HepG2 (cell line): ENCODE data around the gene CCDC192. TPM values are rescaled to one million over a fixed set of nuclear protein-coding genes. Genes with fewer than 3 reads are reported as not detected.

ENCODE experiments used
- ATAC-seq: fragments of 200-7000 bp; cut with Tn5 transposase; 3 replicates; pipeline ENCODE4 v1.9.1; 2020; ENCODE audit warnings: mild to moderate bottlenecking, moderate library complexity
- BruUV-seq: library from RNA; stranded (reverse); fragments of 400-500 nt; replicated peaks from 2 replicates; lab custom pipeline; 2021; lab: Mats Ljungman, UMichigan
- CTCF ChIA-PET: fragments of 300-600 bp; formaldehyde crosslinking; extraction: SDS; loops from one replicate; lab custom pipeline; 2021; ENCODE audit warnings: low total read pairs, inconsistent platforms, low intra/inter-chr PET ratio; lab: Yijun Ruan, JAX
- POLR2A ChIA-PET: fragments of 350-600 bp; sonication (Branson Sonifier 250); formaldehyde crosslinking; loops from one replicate; lab custom pipeline; 2020; ENCODE audit warnings: antibody characterized with exemption, inconsistent platforms; lab: Yijun Ruan, JAX
- DNase-seq: peaks from one replicate; pipeline ENCODE4 v3.0.0-alpha.2; 2015; ENCODE audit warnings: low spot score
- FAIRE-seq: peaks from 3 replicates; lab custom pipeline; 2011; peaks lifted over from hg19 to GRCh38; lab: Jason Lieb, UNC
- H2AFZ ChIP-seq: one replicate; pipeline ENCODE4 v1.6.1; 2011; ENCODE audit warnings: low read length, inconsistent platforms
- H3K27ac ChIP-seq: fragments of 300-600 bp; 3 replicates; pipeline ENCODE4 v1.8.0; 2011; ENCODE audit warnings: mixed run types, mild to moderate bottlenecking, mixed read lengths, low read length, inconsistent platforms; ENCODE audit not compliant: insufficient read depth; ENCODE audit errors: extremely low read length
- H3K27me3 ChIP-seq, 2 experiments: fragments of 200-600 bp in 1 of 2; 2 replicates in 1 of 2; 3 replicates in 1 of 2; pipeline versions ENCODE4 v1.6.0 to v1.8.0; 2011; ENCODE audit warnings: low read length in 2 of 2, mild to moderate bottlenecking in 2 of 2, moderate library complexity in 2 of 2, inconsistent platforms in 1 of 2; ENCODE audit not compliant: insufficient read depth in 2 of 2, control insufficient read depth in 1 of 2
- H3K36me3 ChIP-seq, 2 experiments: fragments of 200-600 bp in 1 of 2; replicated peaks in 1 of 2; 2 replicates in 1 of 2; 3 replicates in 1 of 2; pipeline versions ENCODE4 v1.5.1 to v1.8.0; 2011; ENCODE audit warnings: low read length in 2 of 2, inconsistent platforms in 1 of 2; ENCODE audit not compliant: insufficient read depth in 2 of 2, control insufficient read depth in 1 of 2
- H3K4me1 ChIP-seq: 2 replicates; pipeline ENCODE4 v1.5.1; 2012; ENCODE audit warnings: low read length, inconsistent platforms; ENCODE audit not compliant: insufficient read depth
- H3K4me2 ChIP-seq: 2 replicates; pipeline ENCODE4 v1.6.0; 2011; ENCODE audit warnings: low read depth, low read length, inconsistent platforms
- H3K4me3 ChIP-seq, 3 experiments: fragments of 200-600 bp in 1 of 3; sonication (generic), shearing (Covaris generic) in 1 of 3; replicated peaks in 1 of 3; 2 replicates each; pipeline ENCODE4 v1.5.1; 2011 to 2016; ENCODE audit warnings: low read length in 3 of 3, inconsistent platforms in 2 of 3, low read depth in 2 of 3, mild to moderate bottlenecking in 2 of 3, control low read depth in 1 of 3, mixed read lengths in 1 of 3; ENCODE audit not compliant: insufficient read depth in 1 of 3
- H3K79me2 ChIP-seq: one replicate; pipeline ENCODE4 v1.6.1; 2011; ENCODE audit warnings: low read length, inconsistent platforms; ENCODE audit not compliant: insufficient read depth
- H3K9ac ChIP-seq: 2 replicates; pipeline ENCODE4 v1.6.0; 2011; ENCODE audit warnings: mild to moderate bottlenecking, low read depth, low read length, inconsistent platforms; ENCODE audit not compliant: insufficient read depth
- H3K9me3 ChIP-seq: 2 replicates; pipeline ENCODE4 v1.5.1; 2012; ENCODE audit warnings: mild to moderate bottlenecking, low read length
- H4K20me1 ChIP-seq: 2 replicates; pipeline ENCODE4 v1.6.0; 2011; ENCODE audit warnings: inconsistent platforms, mild to moderate bottlenecking, low read length, moderate library complexity; ENCODE audit not compliant: insufficient read depth
- ATF7-NPFF ChIP-seq: sonication (generic); formaldehyde crosslinking; IDR thresholded peaks from 2 replicates; pipeline ENCODE4 v1.8.1; 2023; ENCODE audit warnings: mild to moderate bottlenecking, low read depth, missing genetic modification reagents, moderate library complexity
- CCAR2 ChIP-seq: fragments of 200-400 bp; formaldehyde crosslinking; optimal IDR thresholded peaks from 2 replicates; pipeline ENCODE3; 2018; ENCODE audit warnings: low read depth, mild to moderate bottlenecking, low read length, moderate library complexity
- CREBL2 ChIP-seq: sonication (generic); formaldehyde crosslinking; IDR thresholded peaks from 2 replicates; pipeline ENCODE4 v1.8.1; 2023; ENCODE audit warnings: missing genetic modification reagents, mild to moderate bottlenecking, borderline replicate concordance
- NCOA2 ChIP-seq: sonication (generic); formaldehyde crosslinking; IDR thresholded peaks from 2 replicates; pipeline ENCODE4 v1.8.0; 2022; ENCODE audit warnings: inconsistent platforms
- NFATC3 ChIP-seq: sonication (generic); formaldehyde crosslinking; IDR thresholded peaks from 2 replicates; pipeline ENCODE4 v1.5.1; 2020; ENCODE audit warnings: mild to moderate bottlenecking, missing genetic modification reagents
- RXRB ChIP-seq: IDR thresholded peaks from 2 replicates; pipeline ENCODE4 v1.6.1; 2016; ENCODE audit warnings: borderline replicate concordance, missing genetic modification reagents, missing compliant biosample characterization
- TAF15 ChIP-seq: fragments of 200-400 bp; formaldehyde crosslinking; IDR thresholded peaks from one replicate; pipeline ENCODE4 v1.6.1; 2018; ENCODE audit warnings: mild to moderate bottlenecking, low read depth, low read length; ENCODE audit not compliant: poor library complexity, severe bottlenecking
- TOE1 ChIP-seq: sonication (generic); formaldehyde crosslinking; IDR thresholded peaks from 2 replicates; pipeline ENCODE4 v1.4.0; 2020; ENCODE audit warnings: mild to moderate bottlenecking, missing genetic modification reagents
- ZC3H13 ChIP-seq: sonication (generic); formaldehyde crosslinking; IDR thresholded peaks from 2 replicates; pipeline ENCODE4 v1.8.1; 2023; ENCODE audit warnings: mild to moderate bottlenecking, missing genetic modification reagents, moderate library complexity
- ZNF160 ChIP-seq: sonication (generic); formaldehyde crosslinking; IDR thresholded peaks from 2 replicates; pipeline ENCODE4 v1.8.0; 2022; ENCODE audit warnings: mild to moderate bottlenecking, inconsistent platforms, missing genetic modification reagents
- ZNF3 ChIP-seq: IDR thresholded peaks from 2 replicates; pipeline ENCODE4 v1.7.0; 2017; ENCODE audit warnings: inconsistent platforms
- ZNF329 ChIP-seq: sonication (generic); formaldehyde crosslinking; IDR thresholded peaks from 2 replicates; pipeline ENCODE4 v1.9.0; 2021; ENCODE audit warnings: low read depth, mild to moderate bottlenecking, missing genetic modification reagents
- ZNF749 ChIP-seq: sonication (generic); formaldehyde crosslinking; IDR thresholded peaks from 2 replicates; pipeline ENCODE4 v1.8.0; 2022; ENCODE audit warnings: mild to moderate bottlenecking, missing genetic modification reagents, moderate library complexity, borderline replicate concordance
- ZNF777 ChIP-seq: sonication (generic); formaldehyde crosslinking; IDR thresholded peaks from 2 replicates; pipeline ENCODE4 v1.4.0; 2020; ENCODE audit warnings: missing genetic modification reagents
- whole genome bisulfite sequencing: methylation state at CpG from one replicate; pipeline ENCODE4 v1.1.6; 2017; ENCODE audit warnings: low lambda C conversion rate; 5-methylcytosine and 5-hydroxymethylcytosine counted together
- in situ Hi-C: cut with HindIII; loops from 2 replicates; pipeline ENCODE4 v1.10.0; 2017; ENCODE audit warnings: low pct_unique_long_range_greater_than_20kb; ENCODE audit not compliant: extremely low pct_ligation_motif_present
- intact Hi-C: fragments of 100-400 bp; cut with micrococcal nuclease; formaldehyde crosslinking; loops from one replicate; pipeline ENCODE4 v1.10.0; 2022; ENCODE audit not compliant: unreplicated experiment
- polyA plus RNA-seq, 8 experiments: library from polyadenylated mRNA; depleted of rRNA in 3 of 8; stranded (reverse) in 7 of 8; unstranded in 1 of 8; fragments of >200 nt; fragmentation: Illumina TruSeq in 4 of 8; extraction: Trizol in 4 of 8; gene quantifications; 2 replicates each; pipeline versions ENCODE4 v1.2.1 to v1.2.3, GENCODE V29; 2011 to 2016; ENCODE audit warnings: low read depth in 4 of 8, missing spikeins in 1 of 8, mixed read lengths in 1 of 8; ENCODE audit not compliant: insufficient read depth in 1 of 8
- total RNA-seq, 5 experiments: library from RNA; depleted of rRNA; stranded (reverse); fragments of >200 nt; fragmentation: Illumina TruSeq; extraction: Trizol; gene quantifications; 2 replicates each; pipeline ENCODE4 v1.2.3, GENCODE V29; 2016; ENCODE audit warnings: low read depth in 1 of 5
- TF ChIP-seq, protein P1 (sequence below): sonication (generic); formaldehyde crosslinking; IDR thresholded peaks from 2 replicates; pipeline ENCODE4 v1.4.0; 2020; ENCODE audit warnings: missing genetic modification reagents
- TF ChIP-seq, protein P2 (sequence below), 2 experiments: fragments of 450-650 bp in 1 of 2; sonication (generic) in 1 of 2; formaldehyde crosslinking in 1 of 2; IDR thresholded peaks; 2 replicates each; pipeline versions ENCODE4 v1.6.1 to v1.8.0; 2016 to 2022; ENCODE audit warnings: antibody characterized with exemption in 1 of 2, mild to moderate bottlenecking in 1 of 2, missing genetic modification reagents in 1 of 2

Gene CCDC192
- total and polyA plus RNA-seq, 2 of the 13 experiments (the other 11 are each of a cell fraction or from before 2014, with no cell fraction given), result not detected

GRCh38 chr5:127849891-127850290, 146.7 kb downstream of the CCDC192 start:
- WGBS, result 46% methylated on average over 4 of the region's 4 CpGs
- Histone ChIP-seq H3K4me2 (no peak overlapping the region), H3K79me2 (no peaks in the 10 kb centered on the region), H3K27me3 (no peaks in the 10 kb centered on the region), H3K4me3 (no peak overlapping the region), H3K36me3 (no peaks in the 10 kb centered on the region), H3K27ac (no peak overlapping the region), H4K20me1 (no peaks in the 10 kb centered on the region), H3K4me1 (no peaks in the 10 kb centered on the region), H2AFZ (no peak overlapping the region), H3K9ac (no peak overlapping the region), H3K9me3 (no peaks in the 10 kb centered on the region)
- FAIRE-seq (no peak), ATAC-seq (no peak), DNase-seq (no peak)
- no TSS peak for BruUV-seq
- CTCF ChIA-PET, result no interaction called here
- POLR2A ChIA-PET, result no interaction called here
- in situ Hi-C loops (no loop called here), intact Hi-C loops (no loop called here)
- no peak for TF ChIP-seq NCOA2 (CRISPR knock-in tag)
- TF ChIP-seq RXRB (CRISPR knock-in tag), result no peak
- no peak for TF ChIP-seq TOE1 (CRISPR knock-in tag)
- no peak for TF ChIP-seq ZNF160 (CRISPR knock-in tag)
- no peak for TF ChIP-seq ZNF3 (CRISPR knock-in tag)
- no peak for TF ChIP-seq TAF15
- TF ChIP-seq ZNF329 (CRISPR knock-in tag), result no peak
- TF ChIP-seq ZNF749, result no peak
- TF ChIP-seq, protein P1, sequence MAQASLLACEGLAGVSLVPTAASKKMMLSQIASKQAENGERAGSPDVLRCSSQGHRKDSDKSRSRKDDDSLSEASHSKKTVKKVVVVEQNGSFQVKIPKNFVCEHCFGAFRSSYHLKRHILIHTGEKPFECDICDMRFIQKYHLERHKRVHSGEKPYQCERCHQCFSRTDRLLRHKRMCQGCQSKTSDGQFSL (CRISPR knock-in tag), result no peak
- TF ChIP-seq ZNF777 (CRISPR knock-in tag), result no peak
- TF ChIP-seq CCAR2, result no peak
- TF ChIP-seq ZC3H13 (CRISPR knock-in tag), result no peak
- TF ChIP-seq ATF7-NPFF (CRISPR knock-in tag), result no peak
- TF ChIP-seq, protein P2, sequence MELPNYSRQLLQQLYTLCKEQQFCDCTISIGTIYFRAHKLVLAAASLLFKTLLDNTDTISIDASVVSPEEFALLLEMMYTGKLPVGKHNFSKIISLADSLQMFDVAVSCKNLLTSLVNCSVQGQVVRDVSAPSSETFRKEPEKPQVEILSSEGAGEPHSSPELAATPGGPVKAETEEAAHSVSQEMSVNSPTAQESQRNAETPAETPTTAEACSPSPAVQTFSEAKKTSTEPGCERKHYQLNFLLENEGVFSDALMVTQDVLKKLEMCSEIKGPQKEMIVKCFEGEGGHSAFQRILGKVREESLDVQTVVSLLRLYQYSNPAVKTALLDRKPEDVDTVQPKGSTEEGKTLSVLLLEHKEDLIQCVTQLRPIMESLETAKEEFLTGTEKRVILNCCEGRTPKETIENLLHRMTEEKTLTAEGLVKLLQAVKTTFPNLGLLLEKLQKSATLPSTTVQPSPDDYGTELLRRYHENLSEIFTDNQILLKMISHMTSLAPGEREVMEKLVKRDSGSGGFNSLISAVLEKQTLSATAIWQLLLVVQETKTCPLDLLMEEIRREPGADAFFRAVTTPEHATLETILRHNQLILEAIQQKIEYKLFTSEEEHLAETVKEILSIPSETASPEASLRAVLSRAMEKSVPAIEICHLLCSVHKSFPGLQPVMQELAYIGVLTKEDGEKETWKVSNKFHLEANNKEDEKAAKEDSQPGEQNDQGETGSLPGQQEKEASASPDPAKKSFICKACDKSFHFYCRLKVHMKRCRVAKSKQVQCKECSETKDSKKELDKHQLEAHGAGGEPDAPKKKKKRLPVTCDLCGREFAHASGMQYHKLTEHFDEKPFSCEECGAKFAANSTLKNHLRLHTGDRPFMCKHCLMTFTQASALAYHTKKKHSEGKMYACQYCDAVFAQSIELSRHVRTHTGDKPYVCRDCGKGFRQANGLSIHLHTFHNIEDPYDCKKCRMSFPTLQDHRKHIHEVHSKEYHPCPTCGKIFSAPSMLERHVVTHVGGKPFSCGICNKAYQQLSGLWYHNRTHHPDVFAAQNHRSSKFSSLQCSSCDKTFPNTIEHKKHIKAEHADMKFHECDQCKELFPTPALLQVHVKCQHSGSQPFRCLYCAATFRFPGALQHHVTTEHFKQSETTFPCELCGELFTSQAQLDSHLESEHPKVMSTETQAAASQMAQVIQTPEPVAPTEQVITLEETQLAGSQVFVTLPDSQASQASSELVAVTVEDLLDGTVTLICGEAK (IDR thresholded peaks at IDR 0.05), result no peak
- TF ChIP-seq, protein P2 (CRISPR knock-in tag; IDR thresholded peaks at IDR 0.05), result no peak
- TF ChIP-seq CREBL2 (CRISPR knock-in tag), result no peak
- no peak for TF ChIP-seq NFATC3 (CRISPR knock-in tag)
